PC-9 (cell line): ENCODE data around the gene MICB. TPM values are rescaled to one million over a fixed set of nuclear protein-coding genes. Genes with fewer than 3 reads are reported as not detected.
A peak's percentile ranks its signal among the peaks of the same experiment; 100 is the strongest.
"Not testable (repeated sequence)": the region's sequence is repeated elsewhere in the genome, so short reads cannot be mapped to it uniquely, and the experiment has no call there.

Experiments used
- BruUV-seq: library from RNA; stranded (reverse); fragments of 400-500 nt; replicated peaks from 2 replicates; lab custom pipeline; 2021; lab: Mats Ljungman, UMichigan
- CTCF ChIA-PET: fragments of 300-600 bp; sonication (Branson Sonifier 250); formaldehyde crosslinking; loops from one replicate; lab custom pipeline; 2022; ENCODE audit warnings: antibody characterized with exemption; lab: Charles Lee
- POLR2A ChIA-PET: fragments of 300-600 bp; sonication (Branson Sonifier 250); formaldehyde crosslinking; loops from one replicate; lab custom pipeline; 2022; ENCODE audit warnings: antibody characterized with exemption; ENCODE audit not compliant: unreplicated experiment; lab: Charles Lee
- DNase-seq, 2 experiments: peaks; one replicate each; pipeline versions ENCODE4 v3.0.0 to v3.0.0-alpha.2; 2015 to 2022; ENCODE audit warnings: mixed read lengths in 1 of 2
- H2AFZ ChIP-seq: fragments of 200-600 bp; sonication (generic); 2 replicates; pipeline ENCODE4 v1.8.1; 2017; ENCODE audit warnings: antibody characterized with exemption
- H3F3A ChIP-seq: fragments of 200-600 bp; sonication (generic); 2 replicates; pipeline ENCODE4 v1.8.1; 2017; ENCODE audit warnings: antibody characterized with exemption, mild to moderate bottlenecking, low read depth; ENCODE audit not compliant: insufficient read depth
- H3K27ac ChIP-seq: fragments of 200-600 bp; sonication (generic); 2 replicates; pipeline ENCODE4 v1.6.1; 2016; ENCODE audit warnings: mixed run types
- H3K27me3 ChIP-seq: fragments of 200-600 bp; sonication (generic); 2 replicates; pipeline ENCODE4 v1.6.1; 2016; ENCODE audit warnings: low read depth, mixed run types; ENCODE audit not compliant: insufficient read depth
- H3K36me3 ChIP-seq: fragments of 200-600 bp; sonication (generic); 2 replicates; pipeline ENCODE4 v1.6.1; 2016; ENCODE audit warnings: low read depth, mixed run types
- H3K4me1 ChIP-seq: fragments of 200-600 bp; sonication (generic); replicated peaks from 2 replicates; pipeline ENCODE4 v1.6.1; 2016; ENCODE audit warnings: mixed run types; ENCODE audit not compliant: insufficient read depth
- H3K4me2 ChIP-seq: fragments of 200-600 bp; sonication (generic); 2 replicates; pipeline ENCODE4 v1.6.1; 2017; ENCODE audit warnings: mixed run types
- H3K4me3 ChIP-seq: fragments of 200-600 bp; sonication (generic); 2 replicates; pipeline ENCODE4 v1.6.1; 2016; ENCODE audit warnings: mixed run types
- H3K79me2 ChIP-seq: fragments of 200-600 bp; sonication (generic); 2 replicates; pipeline ENCODE4 v1.6.1; 2017; ENCODE audit warnings: low read depth, mixed run types
- H3K9me2 ChIP-seq: fragments of 200-600 bp; sonication (generic); 2 replicates; pipeline ENCODE4 v1.8.1; 2017; ENCODE audit warnings: mild to moderate bottlenecking; ENCODE audit not compliant: insufficient read depth
- H3K9me3 ChIP-seq: fragments of 200-600 bp; sonication (generic); 2 replicates; pipeline ENCODE4 v1.8.1; 2016; ENCODE audit warnings: low read depth; ENCODE audit not compliant: insufficient read depth
- H4K20me1 ChIP-seq: fragments of 200-600 bp; sonication (generic); 2 replicates; pipeline ENCODE4 v1.8.1; 2017; ENCODE audit not compliant: insufficient read depth
- EZH2 ChIP-seq: fragments of 200-600 bp; sonication (generic); IDR thresholded peaks from 2 replicates; pipeline ENCODE4 v1.8.0; 2017; ENCODE audit warnings: antibody characterized with exemption, low read depth
- intact Hi-C: fragments of 100-400 bp; cut with micrococcal nuclease; formaldehyde crosslinking; loops from one replicate; pipeline ENCODE4 v1.10.0; 2022; ENCODE audit not compliant: unreplicated experiment
- total RNA-seq: library from RNA; stranded (reverse); gene quantifications from 2 replicates; pipeline ENCODE4 v1.2.3, GENCODE V29; 2021
- TF ChIP-seq, protein P1 (sequence below): fragments of 200-600 bp; sonication (generic); conservative IDR thresholded peaks from 2 replicates; pipeline ENCODE4 v1.6.1; 2017; ENCODE audit warnings: mixed run types, antibody characterized with exemption, mild to moderate bottlenecking, moderate library complexity

MICB gene
- total RNA-seq, 1 experiment from 2014 or later = 37.8 TPM

DNA sequence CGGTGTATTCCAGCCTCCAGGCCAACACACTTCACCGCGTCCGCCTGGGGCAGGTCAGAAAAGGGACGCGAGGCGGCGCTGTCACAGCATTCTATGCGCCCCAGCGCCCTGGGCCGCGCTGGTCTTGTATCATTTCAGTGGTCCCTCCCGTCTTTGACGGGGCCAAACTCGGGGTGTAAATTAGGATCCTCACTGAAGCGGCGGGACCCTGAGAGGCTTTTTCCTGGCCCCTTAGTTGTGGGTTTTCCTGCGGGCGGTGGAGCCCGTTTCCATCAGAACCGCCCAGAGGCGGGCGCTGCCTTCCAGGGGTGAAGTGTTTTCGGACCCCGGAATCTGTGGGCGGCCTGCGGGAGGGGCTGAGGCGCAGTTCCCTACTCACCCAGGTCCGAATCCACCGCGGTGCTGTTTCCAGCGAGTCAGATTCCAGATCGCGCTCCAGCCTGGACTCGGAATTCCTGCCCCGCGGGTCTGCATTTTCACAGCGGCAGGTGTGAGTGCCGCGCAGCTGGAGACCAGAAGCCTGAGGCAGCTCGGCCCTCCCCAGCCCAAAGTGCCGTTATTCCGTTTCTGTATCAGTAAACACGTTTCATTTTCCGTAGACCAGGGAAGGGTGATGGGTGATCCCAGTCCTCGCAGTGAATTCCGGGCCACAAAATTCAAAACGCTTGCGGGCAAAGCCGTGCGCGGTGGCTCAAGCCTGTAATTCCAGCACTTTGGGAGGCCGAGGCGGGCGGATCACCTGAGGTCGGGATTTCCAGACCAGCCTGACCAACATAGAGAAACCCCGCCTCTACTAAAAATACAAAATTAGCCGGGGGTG, 3.9 kb upstream of the MICB start:
- ChIA-PET POLR2A (interaction anchor here (0.6 kb wide), 1 partner anchor 31 kb away, joined by 3 read pairs; no protein-coding TSS in a partner anchor), CTCF (interaction anchor here (0.6 to 1.3 kb wide), 2 partner anchors 90 to 105 kb away, joined by 4 read pairs; no protein-coding TSS in a partner anchor)
- H2AFZ ChIP-seq = peak overlapping the region; percentile 82
- H3K9me2 ChIP-seq = no peaks in the 10 kb centered on the region
- peaks cover 22% of the 10 kb centered on the region for H3K4me1 ChIP-seq
- TF ChIP-seq, protein P1, sequence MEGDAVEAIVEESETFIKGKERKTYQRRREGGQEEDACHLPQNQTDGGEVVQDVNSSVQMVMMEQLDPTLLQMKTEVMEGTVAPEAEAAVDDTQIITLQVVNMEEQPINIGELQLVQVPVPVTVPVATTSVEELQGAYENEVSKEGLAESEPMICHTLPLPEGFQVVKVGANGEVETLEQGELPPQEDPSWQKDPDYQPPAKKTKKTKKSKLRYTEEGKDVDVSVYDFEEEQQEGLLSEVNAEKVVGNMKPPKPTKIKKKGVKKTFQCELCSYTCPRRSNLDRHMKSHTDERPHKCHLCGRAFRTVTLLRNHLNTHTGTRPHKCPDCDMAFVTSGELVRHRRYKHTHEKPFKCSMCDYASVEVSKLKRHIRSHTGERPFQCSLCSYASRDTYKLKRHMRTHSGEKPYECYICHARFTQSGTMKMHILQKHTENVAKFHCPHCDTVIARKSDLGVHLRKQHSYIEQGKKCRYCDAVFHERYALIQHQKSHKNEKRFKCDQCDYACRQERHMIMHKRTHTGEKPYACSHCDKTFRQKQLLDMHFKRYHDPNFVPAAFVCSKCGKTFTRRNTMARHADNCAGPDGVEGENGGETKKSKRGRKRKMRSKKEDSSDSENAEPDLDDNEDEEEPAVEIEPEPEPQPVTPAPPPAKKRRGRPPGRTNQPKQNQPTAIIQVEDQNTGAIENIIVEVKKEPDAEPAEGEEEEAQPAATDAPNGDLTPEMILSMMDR = peak; percentile 87
- no peak for TF ChIP-seq EZH2
- DNase-seq = peak; percentile 54 to 84
- peak overlapping the region; percentile 67 for H3K4me3 ChIP-seq
- peaks cover 17% of the 10 kb centered on the region; the same call in 1 of the 2 replicates for H3K79me2 ChIP-seq
- peak overlapping the region; percentile 79 for H3K4me2 ChIP-seq
- intact Hi-C loops = loop anchor here (1.0 to 5.0 kb wide), 4 partner anchors 33 to 104 kb away; partner anchors contain the start of genes ATP6V1G2 and MCCD1
- BruUV-seq = TSS peak; percentile 10
- H3K9me3 ChIP-seq = no peaks in the 10 kb centered on the region
- H3F3A ChIP-seq = no peaks in the 10 kb centered on the region
- peak overlapping the region; percentile 47; the same call in 1 of the 2 replicates for H3K27ac ChIP-seq
- H4K20me1 ChIP-seq = no peaks in the 10 kb centered on the region
- H3K27me3 ChIP-seq = no peaks in the 10 kb centered on the region
- H3K36me3 ChIP-seq = no peaks in the 10 kb centered on the region

DNA sequence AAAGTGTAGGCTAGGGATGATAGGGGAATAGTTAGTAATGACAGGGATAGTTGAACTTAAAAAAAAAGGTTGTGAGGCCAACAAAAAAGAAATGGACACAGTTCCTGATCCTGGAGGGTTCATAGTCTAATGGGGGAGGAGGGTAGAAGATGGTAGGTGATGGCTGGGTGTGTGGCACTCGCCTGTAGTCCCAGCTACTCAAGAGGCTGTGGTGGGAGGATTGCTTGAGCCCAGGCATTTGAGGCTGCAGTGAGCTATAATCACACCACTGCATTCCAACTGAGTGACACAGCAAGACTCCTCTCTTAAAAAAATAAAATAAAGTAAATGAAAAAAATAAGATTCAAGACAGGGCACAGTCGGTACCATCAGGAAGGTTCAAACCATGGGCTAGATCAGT, 2.4 kb upstream of the MICB start:
- Histone ChIP-seq H3K36me3 (no peaks in the 10 kb centered on the region), H3K27ac (peak overlapping the region; percentile 47), H3F3A (no peaks in the 10 kb centered on the region), H2AFZ (no peak overlapping the region), H3K4me3 (peak overlapping the region; percentile 67; the same call in 1 of the 2 replicates), H3K27me3 (no peaks in the 10 kb centered on the region), H3K79me2 (peaks cover 26% of the 10 kb centered on the region), H3K4me1 (peaks cover 26% of the 10 kb centered on the region), H4K20me1 (no peaks in the 10 kb centered on the region), H3K4me2 (peak overlapping the region; percentile 79), H3K9me3 (no peaks in the 10 kb centered on the region), H3K9me2 (no peaks in the 10 kb centered on the region)
- ChIA-PET POLR2A (interaction anchor here (0.5 to 0.9 kb wide), 5 partner anchors 14 to 424 kb away, joined by 3 to 8 read pairs (median 4); no protein-coding TSS in a partner anchor), CTCF (interaction anchor here (0.7 to 0.8 kb wide), 2 partner anchors 31 to 46 kb away, joined by 3 read pairs; no protein-coding TSS in a partner anchor)
- intact Hi-C loops = loop anchor here (2.0 to 5.0 kb wide), 2 partner anchors 95 to 242 kb away; partner anchors contain the start of gene CLIC1
- TF ChIP-seq, protein P1 = no peak
- no peak for TF ChIP-seq EZH2
- DNase-seq = peak; percentile 50 to 53
- BruUV-seq = TSS peak; percentile 20

DNA sequence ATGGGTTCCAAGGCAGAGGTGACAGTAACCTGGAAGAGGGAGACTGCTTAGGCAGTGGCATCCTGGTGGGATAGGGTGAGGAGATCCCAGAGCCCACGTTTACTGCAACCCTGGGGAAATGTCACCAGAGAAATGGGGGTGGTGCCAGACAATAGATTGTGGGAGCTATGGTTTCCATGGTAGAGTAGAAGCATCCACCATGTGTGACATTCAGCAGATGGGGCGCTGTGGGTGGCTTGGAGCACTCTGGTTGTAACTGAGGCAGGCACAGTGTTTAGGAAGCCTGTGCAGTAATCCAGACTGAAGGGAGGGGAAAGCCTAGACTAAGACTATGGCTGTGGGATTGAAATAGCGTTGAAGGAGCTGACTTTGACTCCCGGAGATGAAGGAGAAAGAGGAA, 1.1 kb upstream of the MICB start:
- DNase-seq, H4K20me1 ChIP-seq, H3K27me3 ChIP-seq, H3K9me2 ChIP-seq, CTCF ChIA-PET, BruUV-seq, H3F3A ChIP-seq, H3K27ac ChIP-seq, H2AFZ ChIP-seq, H3K36me3 ChIP-seq, H3K9me3 ChIP-seq: not testable (repeated sequence)
- POLR2A ChIA-PET = interaction anchor here (0.6 to 1.2 kb wide), 4 partner anchors 35 to 1864 kb away, joined by 3 to 12 read pairs (median 4); partner anchors contain the start of genes DDX39B and GABBR1
- peak overlapping the region; percentile 71; the same call in 1 of the 2 replicates for H3K4me3 ChIP-seq
- peaks cover 26% of the 10 kb centered on the region for H3K4me1 ChIP-seq
- peak overlapping the region; percentile 80 for H3K4me2 ChIP-seq
- intact Hi-C loops = loop anchor here (5.0 kb wide), 1 partner anchor 240 kb away; the partner anchor contains the start of gene CLIC1
- H3K79me2 ChIP-seq = peaks cover 39% of the 10 kb centered on the region
